Upper lobe of left lung (tissue), 6 donors: ENCODE results near the gene CCDC183. TPM values are rescaled to one million over a fixed set of nuclear protein-coding genes. Genes with fewer than 3 reads are reported as not detected.
"Not testable (repeated sequence)": the region's sequence is repeated elsewhere in the genome, so short reads cannot be mapped to it uniquely, and the experiment has no call there.

Experiments
- ATAC-seq, 2 donors: fragments of 200-7000 bp; cut with Tn5 transposase; one replicate each; pipeline ENCODE4 v1.9.1; 2022; ENCODE audit warnings: mild to moderate bottlenecking in 2 of 2, moderate library complexity in 2 of 2; ENCODE audit not compliant: low FRiP score in 2 of 2
- DNase-seq, 2 donors: peaks; one replicate each; pipeline ENCODE4 v3.0.0-alpha.2; 2019 to 2020
- H3K27ac ChIP-seq, 4 donors: fragments of 200-600 bp; sonication (generic); one replicate each; pipeline ENCODE4 v1.5.1; 2016 to 2019
- H3K27me3 ChIP-seq, 4 donors: fragments of 200-600 bp; sonication (generic); one replicate each; pipeline ENCODE4 v1.5.1; 2017 to 2019
- H3K36me3 ChIP-seq, 4 donors: fragments of 200-600 bp; sonication (generic); one replicate each; pipeline ENCODE4 v1.5.1; 2016 to 2019
- H3K4me1 ChIP-seq, 4 donors: fragments of 200-600 bp; sonication (generic); one replicate each; pipeline ENCODE4 v1.5.1; 2018 to 2019
- H3K4me3 ChIP-seq, 4 donors: fragments of 200-600 bp; sonication (generic); one replicate each; pipeline ENCODE4 v1.5.1; 2017 to 2019; ENCODE audit warnings: mild to moderate bottlenecking in 2 of 4, moderate library complexity in 1 of 4
- H3K9me3 ChIP-seq, 4 donors: fragments of 200-600 bp; sonication (generic); one replicate each; pipeline ENCODE4 v1.5.1; 2018 to 2019
- EP300 ChIP-seq, 4 donors: sonication (generic); formaldehyde crosslinking; IDR thresholded peaks; one replicate each; pipeline ENCODE4 v1.5.1; 2017; ENCODE audit warnings: antibody characterized with exemption in 4 of 4, control low read depth in 2 of 4
- POLR2A ChIP-seq, 4 donors: fragments of 450-650 bp; IDR thresholded peaks; one replicate each; pipeline ENCODE4 v1.5.1; 2016 to 2017; ENCODE audit warnings: antibody characterized with exemption in 4 of 4, mild to moderate bottlenecking in 2 of 4
- POLR2AphosphoS5 ChIP-seq, 2 donors: sonication (generic); formaldehyde crosslinking; IDR thresholded peaks; one replicate each; pipeline ENCODE4 v1.5.1; 2017; ENCODE audit warnings: antibody characterized with exemption in 2 of 2
- WGBS, 2 donors: methylation state at CpG; one replicate each; pipeline ENCODE4 v1.1.5; 2017 to 2018; 5-methylcytosine and 5-hydroxymethylcytosine counted together
- total RNA-seq, 6 donors: library from RNA; depleted of rRNA in 4 of 6; stranded (reverse); fragments of >200 nt in 4 of 6; gene quantifications; one replicate each; pipeline versions ENCODE4 v1.1.0 to v1.2.1, GENCODE V29; 2016 to 2021
- TF ChIP-seq, protein P1 (sequence below), 6 experiments: fragments of 450-650 bp in 4 of 6; fragments of 200-600 bp in 2 of 6; sonication (generic) in 2 of 6; IDR thresholded peaks; one replicate each; pipeline ENCODE4 v1.5.1; 2016 to 2019; ENCODE audit warnings: antibody characterized with exemption in 6 of 6
- donor health status: DM: no; HTN: no; CAD: no; lungs with moderate emphysema.
- donor health status: DM: no; HTN: yes; CAD: no; lungs with severe emphysema.

CCDC183 gene
- total RNA-seq, 6 donors from 2014 or later = 1.9 to 130 (median 6.6) TPM

DNA sequence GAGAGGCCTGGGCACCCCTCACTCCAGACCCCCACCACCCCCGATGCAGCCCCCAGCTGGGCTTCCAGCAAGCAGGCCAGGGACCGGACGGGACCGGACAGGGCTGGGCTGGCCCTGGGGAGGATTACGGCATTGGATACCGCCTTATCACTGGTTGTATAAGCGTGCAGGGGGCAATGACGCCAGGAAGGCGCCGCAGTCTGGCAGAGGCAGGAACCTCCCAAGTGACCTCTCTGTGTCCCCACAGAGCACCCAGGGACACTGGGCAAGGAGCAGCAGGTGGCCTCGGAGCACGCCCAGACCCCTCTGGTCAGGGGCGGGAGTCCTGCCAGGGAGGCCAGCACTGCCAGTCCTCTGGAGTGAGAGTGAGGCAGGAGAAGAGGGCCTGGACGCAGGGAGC is 31.1 kb upstream of the CCDC183 start:
- no peaks in the 10 kb centered on the region for H3K36me3 ChIP-seq
- H3K9me3 ChIP-seq = no peaks in the 10 kb centered on the region
- H3K4me3 ChIP-seq = no peak overlapping the region
- no peak for TF ChIP-seq EP300 (IDR thresholded peaks at IDR 0.05)
- peaks cover 0 to 10% (median 2%) of the 10 kb centered on the region in 4 donors for H3K4me1 ChIP-seq
- no peak for ATAC-seq
- DNase-seq = peak in 1 of 2 donors; percentile 70
- H3K27ac ChIP-seq = no peak overlapping the region
- 87 to 91% methylated on average over 4 to 13 of the region's 14 CpGs for WGBS, 2 donors
- H3K27me3 ChIP-seq = no peaks in the 10 kb centered on the region

DNA sequence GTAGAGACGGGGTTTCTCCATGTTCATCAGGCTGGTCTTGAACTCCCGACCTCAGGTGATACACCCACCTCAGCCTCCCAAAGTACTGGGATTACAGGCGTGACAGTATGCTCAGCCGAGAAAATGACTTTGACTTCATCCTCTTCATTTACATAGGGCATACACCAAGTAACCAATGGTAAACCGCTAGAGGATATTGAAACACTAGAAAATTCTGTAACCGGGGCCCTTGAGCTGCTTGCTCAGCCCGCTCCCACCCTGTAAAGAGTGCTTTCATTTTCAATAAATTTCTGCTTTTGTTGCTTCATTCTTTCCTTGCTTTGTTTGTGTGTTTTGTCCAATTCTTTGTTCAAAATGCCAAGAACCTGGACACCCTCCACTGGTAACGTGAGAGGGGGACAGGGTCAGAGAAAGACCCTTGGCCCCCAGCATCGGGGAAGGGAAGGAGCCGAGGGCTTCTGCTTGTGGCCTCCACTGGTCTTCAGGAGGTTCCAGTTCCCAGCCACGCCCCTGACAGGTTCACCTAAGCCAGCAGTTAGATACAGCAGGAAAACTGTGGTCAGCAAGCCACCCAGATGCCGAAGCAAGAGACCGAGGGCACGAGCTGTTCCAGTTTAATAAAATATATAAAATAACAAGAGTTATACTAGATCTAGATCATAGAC is 30.3 kb upstream of the CCDC183 start:
- 73 to 76% methylated on average over 14 of the region's 14 CpGs for WGBS, 2 donors
- not testable (repeated sequence) for H3K27me3 ChIP-seq, DNase-seq

DNA sequence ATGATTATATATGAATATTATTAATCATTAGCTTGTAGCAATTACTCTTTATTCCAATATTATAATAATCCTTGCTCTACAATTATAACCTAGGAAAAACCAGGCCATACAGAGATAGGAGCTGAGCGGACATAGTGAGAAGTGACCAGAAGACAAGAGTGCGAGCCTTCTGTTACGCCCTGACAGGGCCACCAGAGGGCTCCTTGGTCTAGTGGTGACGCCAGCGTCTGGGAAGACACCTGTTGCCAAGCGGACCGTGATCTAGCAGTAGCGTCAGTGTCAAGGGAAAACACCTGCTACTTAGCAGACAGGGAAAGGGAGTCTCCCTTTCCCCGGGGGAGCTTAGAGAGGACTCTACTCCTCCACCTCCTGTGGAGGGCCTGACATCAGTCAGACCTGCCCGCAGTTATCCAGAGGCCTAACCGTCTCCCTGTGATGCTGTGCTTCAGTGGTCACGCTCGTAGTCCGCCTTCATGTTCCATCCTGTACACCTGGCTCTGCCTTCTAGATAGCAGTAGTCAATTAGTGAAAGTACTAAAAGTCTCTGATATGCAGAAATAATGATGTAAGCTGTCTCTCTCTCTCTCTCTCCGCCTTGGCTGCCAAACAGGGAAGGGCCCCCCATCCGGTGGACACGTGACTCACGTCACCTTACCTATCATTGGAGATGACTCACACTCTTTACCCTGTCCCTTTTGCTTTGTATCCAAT is 29.6 kb upstream of the CCDC183 start:
- H3K4me3 ChIP-seq, ATAC-seq, H3K27ac ChIP-seq, H3K27me3 ChIP-seq, H3K9me3 ChIP-seq, H3K36me3 ChIP-seq: not testable (repeated sequence)
- peaks cover 0 to 10% (median 2%) of the 10 kb centered on the region in 4 donors for H3K4me1 ChIP-seq
- TF ChIP-seq, protein P1, sequence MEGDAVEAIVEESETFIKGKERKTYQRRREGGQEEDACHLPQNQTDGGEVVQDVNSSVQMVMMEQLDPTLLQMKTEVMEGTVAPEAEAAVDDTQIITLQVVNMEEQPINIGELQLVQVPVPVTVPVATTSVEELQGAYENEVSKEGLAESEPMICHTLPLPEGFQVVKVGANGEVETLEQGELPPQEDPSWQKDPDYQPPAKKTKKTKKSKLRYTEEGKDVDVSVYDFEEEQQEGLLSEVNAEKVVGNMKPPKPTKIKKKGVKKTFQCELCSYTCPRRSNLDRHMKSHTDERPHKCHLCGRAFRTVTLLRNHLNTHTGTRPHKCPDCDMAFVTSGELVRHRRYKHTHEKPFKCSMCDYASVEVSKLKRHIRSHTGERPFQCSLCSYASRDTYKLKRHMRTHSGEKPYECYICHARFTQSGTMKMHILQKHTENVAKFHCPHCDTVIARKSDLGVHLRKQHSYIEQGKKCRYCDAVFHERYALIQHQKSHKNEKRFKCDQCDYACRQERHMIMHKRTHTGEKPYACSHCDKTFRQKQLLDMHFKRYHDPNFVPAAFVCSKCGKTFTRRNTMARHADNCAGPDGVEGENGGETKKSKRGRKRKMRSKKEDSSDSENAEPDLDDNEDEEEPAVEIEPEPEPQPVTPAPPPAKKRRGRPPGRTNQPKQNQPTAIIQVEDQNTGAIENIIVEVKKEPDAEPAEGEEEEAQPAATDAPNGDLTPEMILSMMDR (IDR thresholded peaks at IDR 0.05) = peak in 3 of 6 experiments; percentile 12 to 47 (median 20)
- 48 to 51% methylated on average over 17 of the region's 18 CpGs for WGBS, 2 donors
- peak in 1 of 2 donors; percentile 42 for DNase-seq

More for the DNA sequence above, 30.3 kb upstream of the CCDC183 start:
- not testable (repeated sequence) for H3K9me3 ChIP-seq, H3K4me3 ChIP-seq, ATAC-seq, H3K36me3 ChIP-seq, H3K27ac ChIP-seq
- H3K4me1 ChIP-seq = peaks cover 0 to 10% (median 2%) of the 10 kb centered on the region in 4 donors

DNA sequence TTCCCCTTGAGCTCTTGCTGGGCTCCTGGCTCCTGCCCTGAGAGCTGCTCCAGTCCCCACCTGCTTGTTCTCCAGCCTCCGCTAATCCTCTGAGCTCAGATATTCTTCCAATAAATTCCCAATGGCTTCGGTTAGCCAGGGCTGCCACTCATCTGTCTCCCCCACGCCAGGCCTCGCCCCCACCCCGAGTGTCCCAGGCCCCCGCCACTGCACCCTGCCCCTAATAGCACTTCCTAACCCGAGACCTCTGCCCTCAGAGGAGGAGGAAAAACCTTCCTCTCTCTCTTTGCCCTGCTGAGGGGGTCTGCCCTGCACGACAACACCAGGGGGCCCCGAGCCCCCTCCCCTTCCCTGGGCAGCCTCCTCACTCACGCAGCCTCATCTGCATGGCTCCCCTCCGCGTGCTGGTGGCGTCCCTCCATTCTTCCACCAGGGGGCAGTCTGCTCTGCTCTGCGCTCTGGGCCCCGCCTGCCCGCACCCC is 26.4 kb upstream of the CCDC183 start:
- Histone ChIP-seq H3K27me3 (no peaks in the 10 kb centered on the region), H3K36me3 (no peaks in the 10 kb centered on the region), H3K4me3 (no peak overlapping the region), H3K27ac (no peak overlapping the region), H3K9me3 (peaks cover 0 to 8% (median 2%) of the 10 kb centered on the region in 4 donors), H3K4me1 (peaks cover 0 to 3% (median 0%) of the 10 kb centered on the region in 4 donors)
- 14 to 15% methylated on average over 13 to 16 of the region's 16 CpGs for WGBS, 2 donors
- TF ChIP-seq, protein P1 (IDR thresholded peaks at IDR 0.05) = peak in 5 of 6 experiments; percentile 26 to 65 (median 49)
- TF ChIP-seq POLR2AphosphoS5 (IDR thresholded peaks at IDR 0.05) = no peak
- DNase-seq (peak in 1 of 2 donors; percentile 61), ATAC-seq (peak; percentile 39 to 70)

DNA sequence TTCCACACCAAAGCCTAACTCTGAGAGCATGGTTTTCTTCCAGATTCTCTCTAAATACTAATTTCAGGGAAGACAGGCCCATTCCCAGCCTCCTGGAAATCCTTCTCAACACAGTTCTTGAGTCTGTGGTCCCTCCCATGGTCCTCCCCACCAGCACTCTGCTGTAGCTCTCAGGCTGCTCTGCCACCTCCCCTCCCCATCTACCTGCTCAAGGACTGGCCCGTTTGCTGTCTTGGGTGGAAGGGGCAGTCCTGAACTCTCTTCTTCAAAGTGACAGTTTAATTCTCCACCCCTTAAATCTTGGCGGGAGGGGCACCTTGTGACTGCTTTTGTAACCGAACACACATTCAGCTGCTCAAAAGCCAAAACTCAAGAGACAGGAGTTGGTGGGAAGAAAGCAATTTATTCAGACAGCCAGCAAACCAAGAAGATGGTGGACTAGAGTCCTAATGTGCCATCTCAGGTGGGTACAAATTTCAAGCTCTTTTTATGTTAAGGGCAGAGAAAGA is 24.2 kb upstream of the CCDC183 start:
- Histone ChIP-seq H3K27ac (no peak overlapping the region), H3K4me3 (no peak overlapping the region), H3K27me3 (no peaks in the 10 kb centered on the region), H3K9me3 (peaks cover 0 to 8% (median 2%) of the 10 kb centered on the region in 4 donors), H3K36me3 (no peaks in the 10 kb centered on the region), H3K4me1 (peaks cover 0 to 3% (median 0%) of the 10 kb centered on the region in 4 donors)
- 61 to 74% methylated on average over 3 of the region's 3 CpGs for WGBS, 2 donors
- ATAC-seq (no peak), DNase-seq (no peak)
- TF ChIP-seq POLR2A (IDR thresholded peaks at IDR 0.05) (no peak), EP300 (IDR thresholded peaks at IDR 0.05) (no peak), POLR2AphosphoS5 (IDR thresholded peaks at IDR 0.05) (no peak)
- TF ChIP-seq, protein P1 (IDR thresholded peaks at IDR 0.05) = no peak
